Measurements from ENCODE around the gene WDFY2.

WDFY2 gene

DNA sequence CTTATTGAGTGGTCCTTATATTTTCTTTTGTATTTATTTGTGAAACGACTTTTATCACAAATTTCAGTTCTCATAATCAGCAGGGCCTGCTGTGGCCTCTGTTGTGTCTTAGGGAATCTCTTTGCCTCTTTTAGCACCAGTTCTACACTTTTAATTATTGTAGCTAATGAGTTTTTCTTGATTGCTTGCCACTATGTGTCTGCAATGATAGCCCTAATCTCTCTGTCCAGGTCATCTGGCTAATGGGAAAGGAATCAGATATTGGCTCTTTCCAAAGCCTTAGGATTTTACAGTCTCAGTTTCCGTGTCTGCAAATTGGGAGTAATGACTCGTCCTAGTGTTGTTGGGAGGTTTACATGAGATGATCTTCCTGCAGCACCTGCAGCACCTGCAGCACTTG, 10.2 kb downstream of the WDFY2 start:
- Histone ChIP-seq H3K9ac (ENCODE audit: low read length) (no peak overlapping the region), H3K27me3 (ENCODE audit: control insufficient read depth, insufficient read depth, low read length) (no peaks in the 10 kb centered on the region), H3K4me1 (ENCODE audit: control insufficient read depth, insufficient read depth, low read length) (peaks cover 3% of the 10 kb centered on the region), H3K27ac (ENCODE audit: low read depth, low read length) (no peak overlapping the region), H3K36me3 (ENCODE audit: control insufficient read depth, insufficient read depth, low read length) (no peaks in the 10 kb centered on the region), H3K4me3 (ENCODE audit: low read length) (no peak overlapping the region)

DNA sequence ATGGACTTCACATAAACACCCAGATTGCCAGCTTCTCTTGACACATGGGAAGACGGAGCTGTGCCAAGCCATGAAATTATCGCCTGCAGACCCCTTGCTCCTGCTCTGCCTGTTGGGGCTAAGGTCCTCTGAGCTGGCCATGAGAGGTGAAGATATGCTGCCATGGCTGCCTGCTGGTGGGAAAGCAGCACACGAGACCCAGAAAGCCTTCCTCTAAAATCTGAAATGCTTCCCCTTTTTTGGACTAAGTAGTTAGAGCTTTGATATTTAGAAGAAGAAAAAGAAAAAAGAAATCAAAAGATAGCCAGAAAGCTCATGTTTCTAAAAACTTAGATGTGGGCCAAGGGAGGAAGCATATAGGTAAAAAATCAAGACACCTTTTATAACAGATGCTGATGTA, 11.2 kb downstream of the WDFY2 start:
- Histone ChIP-seq H3K4me3 (ENCODE audit: low read length) (no peak overlapping the region), H3K27ac (ENCODE audit: low read depth, low read length) (no peak overlapping the region), H3K4me1 (ENCODE audit: control insufficient read depth, insufficient read depth, low read length) (peaks cover 3% of the 10 kb centered on the region), H3K9ac (ENCODE audit: low read length) (no peak overlapping the region), H3K36me3 (ENCODE audit: control insufficient read depth, insufficient read depth, low read length) (no peaks in the 10 kb centered on the region), H3K27me3 (ENCODE audit: control insufficient read depth, insufficient read depth, low read length) (no peaks in the 10 kb centered on the region)

DNA sequence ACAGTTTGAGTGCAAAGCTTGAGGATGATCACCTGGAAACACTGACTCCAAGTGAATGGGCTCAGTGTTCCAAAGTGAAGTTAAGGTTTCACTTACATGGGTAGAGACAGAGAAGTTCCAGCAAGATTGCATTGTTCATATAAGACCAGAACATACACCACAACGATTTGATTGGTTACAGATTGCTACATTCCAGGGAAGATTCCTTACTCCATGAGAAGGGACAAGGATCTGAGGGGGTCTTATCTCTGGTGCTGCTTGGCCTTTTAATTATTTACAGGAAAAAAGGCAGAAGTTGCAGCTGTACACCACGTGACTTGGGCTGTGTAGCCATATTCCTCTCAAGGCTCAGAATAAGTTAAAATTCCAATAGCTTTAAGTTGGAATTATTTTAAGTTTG, 12.3 kb downstream of the WDFY2 start:
- H3K9ac ChIP-seq (ENCODE audit: low read length), result no peak overlapping the region
- H3K4me1 ChIP-seq (ENCODE audit: control insufficient read depth, insufficient read depth, low read length), result no peaks in the 10 kb centered on the region
- no peak overlapping the region for H3K4me3 ChIP-seq (ENCODE audit: low read length)
- H3K27ac ChIP-seq (ENCODE audit: low read depth, low read length), result no peak overlapping the region
- no peaks in the 10 kb centered on the region for H3K36me3 ChIP-seq (ENCODE audit: control insufficient read depth, insufficient read depth, low read length)
- no peaks in the 10 kb centered on the region for H3K27me3 ChIP-seq (ENCODE audit: control insufficient read depth, insufficient read depth, low read length)

DNA sequence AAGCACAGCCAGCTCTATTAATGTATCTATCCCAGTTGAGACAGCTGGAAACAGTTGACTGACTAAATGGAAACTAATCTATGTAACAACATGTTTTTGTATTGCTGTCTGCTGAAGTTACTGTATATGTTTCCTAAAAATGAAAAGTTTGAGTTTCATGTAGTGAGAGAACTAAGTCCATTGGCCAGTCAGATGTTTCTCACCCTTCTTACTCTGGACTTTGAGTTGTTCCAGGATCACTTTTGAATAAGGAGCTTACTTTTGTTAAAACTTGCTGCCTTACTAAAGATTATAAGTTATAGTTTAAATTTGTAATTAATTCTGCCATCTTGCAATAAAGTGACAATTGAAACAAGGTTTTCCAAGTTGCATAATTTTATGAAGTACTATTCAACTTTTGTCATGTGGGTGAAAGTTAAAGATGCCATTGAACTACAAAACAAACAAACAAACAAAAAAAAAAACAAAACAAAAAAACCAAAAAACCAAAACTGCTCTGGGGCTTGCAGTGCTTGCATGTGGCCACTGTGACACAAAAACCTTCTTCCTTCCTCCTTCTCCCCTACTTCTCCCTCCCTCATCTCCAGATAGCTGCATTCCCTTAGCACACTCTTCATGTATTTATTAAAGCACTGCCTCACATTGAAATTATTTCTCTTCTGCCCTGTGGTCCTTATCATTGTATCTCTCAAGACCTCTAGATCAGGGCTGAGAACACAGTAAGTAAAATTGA, 15.3 kb downstream of the WDFY2 start:
- Histone ChIP-seq H3K36me3 (ENCODE audit: control insufficient read depth, insufficient read depth, low read length) (no peaks in the 10 kb centered on the region), H3K27me3 (ENCODE audit: control insufficient read depth, insufficient read depth, low read length) (no peaks in the 10 kb centered on the region), H3K27ac (ENCODE audit: low read depth, low read length) (no peak overlapping the region), H3K9ac (ENCODE audit: low read length) (no peak overlapping the region), H3K4me3 (ENCODE audit: low read length) (no peak overlapping the region), H3K4me1 (ENCODE audit: control insufficient read depth, insufficient read depth, low read length) (no peaks in the 10 kb centered on the region)

DNA sequence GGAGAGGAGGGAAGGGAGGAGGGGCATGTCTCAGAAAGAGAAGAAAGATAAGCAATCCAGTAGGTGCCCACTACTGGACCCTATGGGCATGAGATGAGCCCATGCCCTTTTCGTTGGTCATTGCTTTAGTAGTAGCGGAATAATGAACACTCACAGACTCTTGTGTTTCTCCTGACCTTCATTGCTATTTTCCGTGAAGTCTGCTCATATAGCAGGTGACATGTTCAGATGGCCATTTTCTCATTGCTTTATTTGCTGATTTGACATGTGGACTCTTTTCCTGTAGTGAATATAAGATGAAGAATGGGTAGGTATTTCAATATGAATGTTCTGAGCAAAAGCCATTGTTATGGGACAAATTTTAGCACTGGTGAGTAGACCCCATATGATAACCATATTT, 16.4 kb downstream of the WDFY2 start:
- Histone ChIP-seq H3K27ac (ENCODE audit: low read depth, low read length) (no peak overlapping the region), H3K36me3 (ENCODE audit: control insufficient read depth, insufficient read depth, low read length) (no peaks in the 10 kb centered on the region), H3K9ac (ENCODE audit: low read length) (no peak overlapping the region), H3K4me1 (ENCODE audit: control insufficient read depth, insufficient read depth, low read length) (peaks cover 3% of the 10 kb centered on the region), H3K27me3 (ENCODE audit: control insufficient read depth, insufficient read depth, low read length) (no peaks in the 10 kb centered on the region), H3K4me3 (ENCODE audit: low read length) (no peak overlapping the region)

DNA sequence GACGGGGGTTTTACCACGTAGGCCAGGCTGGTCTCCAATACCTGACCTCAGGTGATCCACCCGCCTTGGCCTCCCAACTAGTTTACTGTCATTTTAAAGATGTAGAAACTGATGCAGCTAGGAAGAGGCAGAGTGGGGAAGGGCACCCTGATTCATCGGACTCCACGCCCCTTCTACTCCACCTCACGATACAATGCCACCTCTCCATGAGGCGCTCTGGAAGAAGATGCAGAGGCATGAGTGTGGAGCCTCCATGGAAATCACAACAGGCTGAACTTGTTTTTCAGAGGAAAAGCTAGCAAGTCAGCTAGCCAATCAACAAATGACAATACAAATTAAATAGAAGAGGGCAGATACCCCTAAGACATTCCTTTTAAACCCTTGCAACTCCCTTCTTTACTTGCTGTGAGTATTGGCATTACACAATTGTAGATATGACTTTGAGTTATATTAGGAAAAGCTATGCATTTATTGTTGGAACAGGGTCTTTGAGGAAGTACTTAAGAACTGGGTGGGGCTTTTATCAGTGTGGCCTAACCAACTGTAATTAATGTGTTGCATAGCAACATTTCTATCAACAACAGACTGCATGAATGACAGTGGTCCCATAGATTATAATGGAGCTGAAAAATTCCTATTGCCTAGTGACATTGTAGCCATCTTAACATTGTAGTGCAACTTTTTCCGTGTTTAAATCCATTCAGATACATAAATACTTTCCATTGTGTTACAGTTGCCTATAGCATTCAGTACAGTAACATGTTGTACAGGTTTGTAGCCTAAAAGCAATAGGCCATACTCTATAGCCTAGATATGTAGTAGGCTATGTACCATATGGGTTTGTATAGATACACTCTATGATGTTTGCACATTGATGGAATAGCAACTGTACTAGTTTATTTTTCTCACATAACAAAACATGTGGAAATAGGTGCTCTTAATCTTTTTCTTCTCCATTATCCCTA, 17.6 kb downstream of the WDFY2 start:
- Histone ChIP-seq H3K9ac (ENCODE audit: low read length) (no peak overlapping the region), H3K4me3 (ENCODE audit: low read length) (no peak overlapping the region), H3K4me1 (ENCODE audit: control insufficient read depth, insufficient read depth, low read length) (peaks cover 6% of the 10 kb centered on the region), H3K36me3 (ENCODE audit: control insufficient read depth, insufficient read depth, low read length) (no peaks in the 10 kb centered on the region), H3K27ac (ENCODE audit: low read depth, low read length) (no peak overlapping the region), H3K27me3 (ENCODE audit: control insufficient read depth, insufficient read depth, low read length) (no peaks in the 10 kb centered on the region)

DNA sequence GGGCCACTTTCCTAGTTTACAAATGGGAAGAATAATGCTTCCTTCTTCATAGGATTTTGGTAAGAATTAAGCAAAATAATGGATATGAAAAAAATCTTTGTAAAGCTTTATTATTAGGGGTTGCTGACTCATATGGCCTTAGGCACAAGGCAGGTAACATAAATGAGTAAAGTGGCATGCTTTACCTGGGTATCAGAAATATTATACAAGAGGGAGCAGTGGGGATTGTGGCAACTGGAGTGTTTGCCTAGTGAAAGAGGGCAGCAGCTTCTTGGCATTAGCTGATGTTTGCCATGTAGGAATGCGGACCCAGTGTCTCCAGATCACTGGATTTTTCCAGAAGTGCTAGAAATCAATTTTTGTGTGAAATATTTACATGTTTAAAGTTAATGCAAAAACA, 19.5 kb downstream of the WDFY2 start:
- H3K36me3 ChIP-seq (ENCODE audit: control insufficient read depth, insufficient read depth, low read length), result no peaks in the 10 kb centered on the region
- H3K9ac ChIP-seq (ENCODE audit: low read length), result no peak overlapping the region
- no peak overlapping the region for H3K4me3 ChIP-seq (ENCODE audit: low read length)
- H3K27ac ChIP-seq (ENCODE audit: low read depth, low read length), result no peak overlapping the region
- peaks cover 6% of the 10 kb centered on the region for H3K4me1 ChIP-seq (ENCODE audit: control insufficient read depth, insufficient read depth, low read length)
- no peaks in the 10 kb centered on the region for H3K27me3 ChIP-seq (ENCODE audit: control insufficient read depth, insufficient read depth, low read length)

DNA sequence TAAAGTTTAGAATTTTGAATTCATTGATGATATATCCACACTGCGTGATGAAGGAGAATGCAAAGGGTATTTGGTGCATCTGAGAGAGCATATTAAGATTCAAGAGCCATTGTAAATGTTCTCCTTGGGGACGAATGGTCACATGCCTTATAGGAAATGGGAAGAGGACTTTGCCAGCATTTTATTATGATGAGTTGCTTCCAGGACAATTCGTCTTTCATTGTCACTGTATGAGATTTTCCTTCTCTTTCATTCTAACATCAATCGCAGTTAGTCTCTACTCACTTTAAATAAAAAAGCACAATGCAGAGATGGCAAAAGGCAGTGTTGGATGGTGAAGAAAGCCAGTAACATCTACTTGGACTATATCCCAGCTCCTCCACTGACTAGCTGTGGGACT, 21.4 kb downstream of the WDFY2 start:
- Histone ChIP-seq H3K27ac (ENCODE audit: low read depth, low read length) (no peak overlapping the region), H3K36me3 (ENCODE audit: control insufficient read depth, insufficient read depth, low read length) (no peaks in the 10 kb centered on the region)

DNA sequence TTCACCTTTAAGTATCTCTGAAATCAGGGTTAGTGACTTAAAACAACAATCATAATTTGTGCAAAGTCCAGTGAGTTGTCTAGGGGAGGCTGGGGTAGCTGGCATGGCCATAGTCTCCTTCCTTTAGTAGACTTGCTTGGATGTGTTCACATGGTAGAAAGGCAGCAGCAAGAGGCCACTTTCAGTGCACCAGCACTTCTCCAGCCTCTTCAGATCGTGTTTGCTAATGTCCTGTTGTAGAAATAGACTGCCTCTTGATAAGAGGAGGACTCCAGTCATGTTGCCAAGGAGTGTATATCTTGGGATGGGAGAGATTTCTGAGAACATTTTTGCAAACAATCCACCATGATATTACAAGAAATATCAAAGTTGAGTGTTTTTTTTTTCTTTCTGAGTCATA, 22.9 kb downstream of the WDFY2 start:
- Histone ChIP-seq H3K36me3 (ENCODE audit: control insufficient read depth, insufficient read depth, low read length) (no peaks in the 10 kb centered on the region), H3K9ac (ENCODE audit: low read length) (no peak overlapping the region), H3K4me3 (ENCODE audit: low read length) (no peak overlapping the region), H3K27me3 (ENCODE audit: control insufficient read depth, insufficient read depth, low read length) (no peaks in the 10 kb centered on the region), H3K27ac (ENCODE audit: low read depth, low read length) (no peak overlapping the region), H3K4me1 (ENCODE audit: control insufficient read depth, insufficient read depth, low read length) (peaks cover 6% of the 10 kb centered on the region)

More for the DNA sequence above, 21.4 kb downstream of the WDFY2 start:
- H3K4me1 ChIP-seq (ENCODE audit: control insufficient read depth, insufficient read depth, low read length), result peaks cover 6% of the 10 kb centered on the region
- H3K4me3 ChIP-seq (ENCODE audit: low read length), result no peak overlapping the region
- H3K9ac ChIP-seq (ENCODE audit: low read length), result no peak overlapping the region
- no peaks in the 10 kb centered on the region for H3K27me3 ChIP-seq (ENCODE audit: control insufficient read depth, insufficient read depth, low read length)

DNA sequence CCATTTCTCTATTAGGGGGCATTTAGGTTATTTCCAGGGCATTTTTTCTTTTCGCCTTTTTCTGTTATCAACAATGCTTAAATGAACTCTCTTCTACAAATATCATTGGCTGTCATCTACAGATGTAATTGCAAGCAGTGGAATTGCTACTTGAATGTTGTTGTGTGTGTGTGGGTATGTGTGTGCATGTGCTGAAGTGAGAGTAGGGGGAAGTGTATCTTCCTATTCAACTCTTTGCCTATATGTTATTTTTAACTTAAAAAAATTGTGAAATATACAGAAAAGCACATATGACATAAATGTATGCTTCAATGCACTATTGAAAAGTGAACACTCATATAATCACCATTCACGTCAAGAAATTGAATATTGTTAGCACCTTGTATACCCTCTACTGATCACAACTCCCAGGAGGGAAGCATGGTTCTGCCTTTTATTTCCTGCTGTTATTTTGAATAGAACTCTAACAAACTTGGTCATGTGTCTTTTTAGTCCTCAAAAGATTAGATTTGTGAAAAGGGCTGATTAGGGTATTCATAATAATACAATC, 24.7 kb downstream of the WDFY2 start:
- H3K27me3 ChIP-seq (ENCODE audit: control insufficient read depth, insufficient read depth, low read length), result no peaks in the 10 kb centered on the region
- no peak overlapping the region for H3K4me3 ChIP-seq (ENCODE audit: low read length)
- H3K27ac ChIP-seq (ENCODE audit: low read depth, low read length), result no peak overlapping the region
- peaks cover 6% of the 10 kb centered on the region for H3K4me1 ChIP-seq (ENCODE audit: control insufficient read depth, insufficient read depth, low read length)
- H3K9ac ChIP-seq (ENCODE audit: low read length), result no peak overlapping the region
- no peaks in the 10 kb centered on the region for H3K36me3 ChIP-seq (ENCODE audit: control insufficient read depth, insufficient read depth, low read length)

DNA sequence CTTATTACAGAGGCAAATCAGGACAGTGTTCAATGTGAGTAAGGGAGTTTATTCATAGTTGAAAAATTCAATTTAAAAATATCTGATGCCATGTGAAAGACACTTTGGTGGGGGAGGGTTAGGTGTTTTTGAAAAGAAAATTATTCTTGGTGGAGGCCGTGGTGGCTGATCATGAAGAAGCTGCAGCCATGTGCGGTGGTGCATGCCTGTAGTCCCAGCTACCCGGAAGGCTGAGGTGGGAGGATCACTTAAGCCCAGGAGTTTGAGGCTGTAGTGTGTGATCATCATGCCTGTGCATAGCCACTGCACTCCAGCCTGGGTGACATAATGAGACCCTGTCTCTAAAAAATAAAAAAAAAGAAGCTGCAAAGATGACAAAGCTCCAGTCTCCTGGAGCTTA, 28.6 kb downstream of the WDFY2 start:
- Histone ChIP-seq H3K9ac (ENCODE audit: low read length) (no peak overlapping the region), H3K4me1 (ENCODE audit: control insufficient read depth, insufficient read depth, low read length) (no peaks in the 10 kb centered on the region), H3K27ac (ENCODE audit: low read depth, low read length) (no peak overlapping the region), H3K4me3 (ENCODE audit: low read length) (no peak overlapping the region), H3K36me3 (ENCODE audit: control insufficient read depth, insufficient read depth, low read length) (no peaks in the 10 kb centered on the region), H3K27me3 (ENCODE audit: control insufficient read depth, insufficient read depth, low read length) (no peaks in the 10 kb centered on the region)

DNA sequence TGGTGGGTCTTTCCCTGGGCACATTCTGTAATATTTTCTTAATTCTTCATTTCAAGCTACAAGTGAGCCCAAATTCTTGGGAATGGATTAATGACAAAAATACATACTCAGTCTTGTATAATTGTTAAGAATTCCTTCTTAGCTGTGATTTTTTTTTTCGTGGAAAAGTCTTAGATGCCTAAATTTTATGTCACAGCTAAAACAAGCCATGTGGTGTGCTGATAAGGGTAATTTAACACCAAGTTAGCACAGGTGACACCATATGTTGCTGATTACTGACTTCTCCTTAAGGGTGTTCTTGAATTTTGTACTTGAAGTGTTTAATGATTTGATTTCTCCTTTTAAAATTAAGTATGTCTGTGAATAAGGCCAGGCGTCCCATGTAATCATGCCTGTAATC, 29.3 kb downstream of the WDFY2 start:
- no peaks in the 10 kb centered on the region for H3K4me1 ChIP-seq (ENCODE audit: control insufficient read depth, insufficient read depth, low read length)
- H3K36me3 ChIP-seq (ENCODE audit: control insufficient read depth, insufficient read depth, low read length), result no peaks in the 10 kb centered on the region
- no peak overlapping the region for H3K9ac ChIP-seq (ENCODE audit: low read length)

More for the DNA sequence above, 29.3 kb downstream of the WDFY2 start:
- H3K4me3 ChIP-seq (ENCODE audit: low read length), result no peak overlapping the region
- no peaks in the 10 kb centered on the region for H3K27me3 ChIP-seq (ENCODE audit: control insufficient read depth, insufficient read depth, low read length)
- no peak overlapping the region for H3K27ac ChIP-seq (ENCODE audit: low read depth, low read length)
